ENCODE data around the gene TEX13A.

Gene TEX13A

GRCh38 chrX:105219454-105220401 is 766 bp downstream of the TEX13A start:
- DNase-seq (ENCODE audit: extremely low read depth, low read depth) = no peak
- no peak for TF ChIP-seq CTCF (IDR thresholded peaks at IDR 0.05; ENCODE audit: low read depth, low read length)

GRCh38 chrX:105211066-105211575 is 9.4 kb downstream of the TEX13A start:
- no peak for TF ChIP-seq CTCF (IDR thresholded peaks at IDR 0.05; ENCODE audit: low read depth, low read length)
- no peak for DNase-seq (ENCODE audit: extremely low read depth, low read depth)

GRCh38 chrX:105210258-105210657 is 10.2 kb downstream of the TEX13A start:
- DNase-seq (ENCODE audit: extremely low read depth, low read depth) = no peak
- TF ChIP-seq CTCF (IDR thresholded peaks at IDR 0.05; ENCODE audit: low read depth, low read length) = no peak

- DNase-seq (ENCODE audit: extremely low read depth, low read depth) = no peak
- TF ChIP-seq CTCF (IDR thresholded peaks at IDR 0.05; ENCODE audit: low read depth, low read length) = no peak
Observed at GRCh38 chrX:105209406-105209805, 11.1 kb downstream of the TEX13A start.

- no peak for DNase-seq (ENCODE audit: extremely low read depth, low read depth)
- TF ChIP-seq CTCF (IDR thresholded peaks at IDR 0.05; ENCODE audit: low read depth, low read length) = peak; percentile 21; the same call in 1 of the 2 replicates
Observed at GRCh38 chrX:105191878-105192277, 28.6 kb downstream of the TEX13A start.

- DNase-seq (ENCODE audit: extremely low read depth, low read depth) = no peak
Observed at GRCh38 chrX:105190252-105190853, 30.1 kb downstream of the TEX13A start.

More at GRCh38 chrX:105190252-105190853, 30.1 kb downstream of the TEX13A start:
- TF ChIP-seq CTCF (IDR thresholded peaks at IDR 0.05; ENCODE audit: low read depth, low read length) = peak; percentile 71

Measured in AG09319 (cell line).